BE2C (cell line): ENCODE data around the gene KDM6A.
"Not testable (repeated sequence)": the region's sequence is repeated elsewhere in the genome, so short reads cannot be mapped to it uniquely, and the experiment has no call there.

Source experiments
- DNase-seq: peaks from one replicate; pipeline ENCODE4 v3.0.0-alpha.2; 2020
- H3K27me3 ChIP-seq: fragments of 250-450 bp; sonication (Bioruptor Pico); 2 replicates; pipeline ENCODE4 v1.5.1; 2020; ENCODE audit warnings: mild to moderate bottlenecking
- H3K36me3 ChIP-seq: fragments of 250-450 bp; sonication (Bioruptor Pico); 2 replicates; pipeline ENCODE4 v1.5.1; 2020; ENCODE audit warnings: mild to moderate bottlenecking
- H3K4me1 ChIP-seq: fragments of 250-450 bp; sonication (Bioruptor Pico); 2 replicates; pipeline ENCODE4 v1.5.1; 2020
- H3K4me3 ChIP-seq: 2 replicates; pipeline ENCODE4 v1.5.1; 2011; ENCODE audit warnings: low read depth, low read length
- H3K9me3 ChIP-seq: fragments of 250-450 bp; sonication (Bioruptor Pico); 2 replicates; pipeline ENCODE4 v1.5.1; 2020
- CTCF ChIP-seq: IDR thresholded peaks from 2 replicates; pipeline ENCODE4 v1.5.1; 2012; ENCODE audit warnings: mild to moderate bottlenecking, low read depth, low read length

Gene KDM6A

GRCh38 chrX:44904542-44905115, 31.6 kb downstream of the KDM6A start:
- peak; percentile 26; the same call in 1 of the 2 replicates for TF ChIP-seq CTCF
- Histone ChIP-seq H3K4me3 (no peak overlapping the region), H3K9me3 (no peaks in the 10 kb centered on the region), H3K27me3 (no peaks in the 10 kb centered on the region), H3K4me1 (no peaks in the 10 kb centered on the region), H3K36me3 (no peaks in the 10 kb centered on the region)
- DNase-seq = no peak

GRCh38 chrX:44906041-44906440, 33.1 kb downstream of the KDM6A start:
- no peak overlapping the region for H3K4me3 ChIP-seq
- no peaks in the 10 kb centered on the region for H3K36me3 ChIP-seq
- no peak for DNase-seq
- no peak for TF ChIP-seq CTCF
- no peaks in the 10 kb centered on the region for H3K9me3 ChIP-seq
- no peaks in the 10 kb centered on the region for H3K27me3 ChIP-seq
- no peaks in the 10 kb centered on the region for H3K4me1 ChIP-seq

GRCh38 chrX:44906542-44906941, 33.6 kb downstream of the KDM6A start:
- no peak for TF ChIP-seq CTCF
- Histone ChIP-seq H3K4me1 (no peaks in the 10 kb centered on the region), H3K9me3 (no peaks in the 10 kb centered on the region), H3K4me3 (no peak overlapping the region), H3K27me3 (no peaks in the 10 kb centered on the region), H3K36me3 (no peaks in the 10 kb centered on the region)
- DNase-seq = no peak

- H3K4me1 ChIP-seq = no peaks in the 10 kb centered on the region
- no peaks in the 10 kb centered on the region for H3K27me3 ChIP-seq
- no peaks in the 10 kb centered on the region for H3K9me3 ChIP-seq
- H3K36me3 ChIP-seq = no peaks in the 10 kb centered on the region
- DNase-seq = no peak
- no peak overlapping the region for H3K4me3 ChIP-seq
- no peak for TF ChIP-seq CTCF
Observed at GRCh38 chrX:44908153-44908552, 35.2 kb downstream of the KDM6A start.

- TF ChIP-seq CTCF = no peak
- Histone ChIP-seq H3K36me3 (no peaks in the 10 kb centered on the region), H3K27me3 (no peaks in the 10 kb centered on the region), H3K4me3 (no peak overlapping the region), H3K4me1 (no peaks in the 10 kb centered on the region), H3K9me3 (no peaks in the 10 kb centered on the region)
- no peak for DNase-seq
Observed at GRCh38 chrX:44908827-44909226, 35.8 kb downstream of the KDM6A start.

- not testable (repeated sequence) for H3K27me3 ChIP-seq, DNase-seq, H3K4me3 ChIP-seq, H3K9me3 ChIP-seq, H3K36me3 ChIP-seq, H3K4me1 ChIP-seq
Observed at GRCh38 chrX:44910508-44910907, 37.5 kb downstream of the KDM6A start.

GRCh38 chrX:44911074-44911600, 38.1 kb downstream of the KDM6A start:
- H3K9me3 ChIP-seq, H3K4me1 ChIP-seq, H3K4me3 ChIP-seq, DNase-seq, H3K27me3 ChIP-seq, H3K36me3 ChIP-seq: not testable (repeated sequence)
